ENCODE measurements around the gene WIPF3. TPM values are rescaled to one million over a fixed set of nuclear protein-coding genes. Genes with fewer than 3 reads are reported as not detected.

Gene WIPF3
- total and polyA plus RNA-seq, 2 of the 4 experiments (the other 2 are of a cell fraction), result not detected

- ATAC-seq (ENCODE audit: low read depth), result no peak
- no peak overlapping the region for H3K4me2 ChIP-seq (ENCODE audit: low read depth, low read length)
Observed at GRCh38 chr7:29883462-29884398, 77.4 kb downstream of the WIPF3 start.

More at GRCh38 chr7:29883462-29884398, 77.4 kb downstream of the WIPF3 start:
- H3K4ac ChIP-seq (ENCODE audit: low read depth, low read length), result no peak overlapping the region
- H3K27ac ChIP-seq (ENCODE audit: insufficient read depth, low read length), result no peak overlapping the region
- no peak overlapping the region for H2BK120ac ChIP-seq (ENCODE audit: low read depth, low read length)
- H3K4me3 ChIP-seq (ENCODE audit: insufficient read depth, low read depth, low read length), result no peak overlapping the region
- no peak for DNase-seq
- H2AK5ac ChIP-seq (ENCODE audit: low read depth, low read length), result no peak overlapping the region
- in situ Hi-C loops (cut with MboI; ENCODE audit: low sequenced_read_pairs) (no loop called here), intact Hi-C loops (cut with micrococcal nuclease) (no loop called here), dilution Hi-C loops (cut with HindIII; ENCODE audit: low sequenced_read_pairs, unreplicated experiment) (no loop called here)
- no peak overlapping the region for H3K9ac ChIP-seq (ENCODE audit: low read depth, low read length)
- no peak overlapping the region for H4K5ac ChIP-seq (ENCODE audit: low read depth, low read length)
- no peaks in the 10 kb centered on the region for H3K9me3 ChIP-seq (ENCODE audit: control insufficient read depth, insufficient read depth, low read length)
- no peaks in the 10 kb centered on the region for H3K4me1 ChIP-seq (ENCODE audit: control insufficient read depth, insufficient read depth, low read length)
- no peaks in the 10 kb centered on the region for H3K79me1 ChIP-seq (ENCODE audit: low read depth in 1 of 2, low read length in 2 of 2)
- H2BK15ac ChIP-seq (ENCODE audit: low read depth, low read length), result no peak overlapping the region
- 30% methylated on average over 9 of the region's 46 CpGs; no CpG with 5 or more reads in 1 of the 2 experiments for WGBS, 2 experiments (ENCODE audit: extremely low coverage in 2 of 2, insufficient read length in 1 of 2)
- no peak overlapping the region for H4K91ac ChIP-seq (ENCODE audit: insufficient read depth, low read depth, low read length)
- no peak overlapping the region for H2AK9ac ChIP-seq (replicated peaks; ENCODE audit: low read depth, low read length, poor library complexity)
- POLR2A ChIA-PET (ENCODE audit: unreplicated experiment), result no interaction called here
- no peak overlapping the region for H3K56ac ChIP-seq (ENCODE audit: extremely low read depth, insufficient read depth, low read length)
- no peak overlapping the region for H3K14ac ChIP-seq (replicated peaks; ENCODE audit: low read depth, low read length)
- H3K27me3 ChIP-seq (ENCODE audit: control insufficient read depth, insufficient read depth, low read length), result peaks cover 32% of the 10 kb centered on the region
- no peak overlapping the region for H4K8ac ChIP-seq (ENCODE audit: low read depth in 2 of 2, low read length in 2 of 2)
- H3K36me3 ChIP-seq (ENCODE audit: control insufficient read depth, insufficient read depth, low read length), result no peaks in the 10 kb centered on the region
- no peak overlapping the region for H3K23ac ChIP-seq (ENCODE audit: low read depth, low read length)
- BruUV-seq (replicated peaks), result no TSS peak
- CTCF ChIA-PET, result no interaction called here
- H3K9me1 ChIP-seq (ENCODE audit: insufficient read depth, low read length), result no peaks in the 10 kb centered on the region
- no peak overlapping the region for H2BK5ac ChIP-seq (ENCODE audit: low read depth, low read length, poor library complexity, severe bottlenecking)
- no peak overlapping the region for H2AFZ ChIP-seq (replicated peaks; ENCODE audit: low read length, poor library complexity)
- H2BK20ac ChIP-seq (ENCODE audit: low read depth, low read length), result no peak overlapping the region
- no peak for TF ChIP-seq CHD1 (IDR thresholded peaks at IDR 0.05; ENCODE audit: low read depth, low read length)
- no peak for TF ChIP-seq CEBPB (IDR thresholded peaks at IDR 0.05; ENCODE audit: low read depth, low read length)
- TF ChIP-seq RCOR1 (IDR thresholded peaks at IDR 0.05; ENCODE audit: insufficient replicate concordance, low read length), result no peak
- TF ChIP-seq FOS (IDR thresholded peaks at IDR 0.05; ENCODE audit: low read depth, low read length), result no peak
- no peak for TF ChIP-seq USF2 (IDR thresholded peaks at IDR 0.05; ENCODE audit: low read depth, low read length)
- TF ChIP-seq BHLHE40 (IDR thresholded peaks at IDR 0.05; ENCODE audit: low read depth, low read length), result no peak
- TF ChIP-seq MAZ (IDR thresholded peaks at IDR 0.05; ENCODE audit: borderline replicate concordance, low read depth, low read length), result no peak
- no peak for TF ChIP-seq CTCF (conservative IDR thresholded peaks at IDR 0.05; ENCODE audit: low read depth, low read length)
- TF ChIP-seq NFE2L2 (IDR thresholded peaks at IDR 0.05; ENCODE audit: low read depth, low read length), result no peak
- no peak for TF ChIP-seq MAFK (IDR thresholded peaks at IDR 0.05; ENCODE audit: low read depth, low read length)
- TF ChIP-seq RAD21 (IDR thresholded peaks at IDR 0.05; ENCODE audit: low read length), result no peak
- TF ChIP-seq RFX5 (IDR thresholded peaks at IDR 0.05; ENCODE audit: low read depth, low read length), result no peak
- TF ChIP-seq POLR2A (IDR thresholded peaks at IDR 0.05; ENCODE audit: low read depth, low read length), result no peak
- no peak for TF ChIP-seq ELK1 (IDR thresholded peaks at IDR 0.05; ENCODE audit: borderline replicate concordance, low read depth, low read length)
- no peak for TF ChIP-seq MXI1 (IDR thresholded peaks at IDR 0.05; ENCODE audit: borderline replicate concordance, low read depth, low read length)
- H3K18ac ChIP-seq (ENCODE audit: low read depth, low read length), result no peak overlapping the region
- H4K20me1 ChIP-seq (ENCODE audit: insufficient read depth, low read length), result no peaks in the 10 kb centered on the region

Data from IMR-90 (cell line).